SU-DHL-6 (cell line): ENCODE results near the gene NME9.

Source experiments
- CTCF ChIP-seq: fragments of 200-600 bp; sonication (generic); IDR thresholded peaks from one replicate; pipeline ENCODE4 v1.5.1; 2017; ENCODE audit warnings: antibody characterized with exemption, mild to moderate bottlenecking, low read length, moderate library complexity; ENCODE audit not compliant: insufficient read depth, poor library complexity, severe bottlenecking
- EZH2phosphoT487 ChIP-seq: fragments of 200-600 bp; sonication (generic), shearing (Covaris generic); conservative IDR thresholded peaks from 2 replicates; pipeline ENCODE4 v1.6.1; 2018; ENCODE audit warnings: mild to moderate bottlenecking, antibody characterized with exemption, low read length, moderate library complexity, mixed read lengths

GRCh38 chr3:138351916-138352550 is 22.4 kb upstream of the NME9 start:
- TF ChIP-seq CTCF = no peak
- no peak for TF ChIP-seq EZH2phosphoT487
